GM19452 (cell line): Measurements from ENCODE around the gene ZNF598.
"Not testable (repeated sequence)": the region's sequence is repeated elsewhere in the genome, so short reads cannot be mapped to it uniquely, and the experiment has no call there.

Experiments
- ATAC-seq: cut with Tn5 transposase; IDR thresholded peaks from one replicate; pipeline ENCODE4 v1.9.1; 2021; ENCODE audit not compliant: unreplicated experiment

Gene ZNF598

DNA sequence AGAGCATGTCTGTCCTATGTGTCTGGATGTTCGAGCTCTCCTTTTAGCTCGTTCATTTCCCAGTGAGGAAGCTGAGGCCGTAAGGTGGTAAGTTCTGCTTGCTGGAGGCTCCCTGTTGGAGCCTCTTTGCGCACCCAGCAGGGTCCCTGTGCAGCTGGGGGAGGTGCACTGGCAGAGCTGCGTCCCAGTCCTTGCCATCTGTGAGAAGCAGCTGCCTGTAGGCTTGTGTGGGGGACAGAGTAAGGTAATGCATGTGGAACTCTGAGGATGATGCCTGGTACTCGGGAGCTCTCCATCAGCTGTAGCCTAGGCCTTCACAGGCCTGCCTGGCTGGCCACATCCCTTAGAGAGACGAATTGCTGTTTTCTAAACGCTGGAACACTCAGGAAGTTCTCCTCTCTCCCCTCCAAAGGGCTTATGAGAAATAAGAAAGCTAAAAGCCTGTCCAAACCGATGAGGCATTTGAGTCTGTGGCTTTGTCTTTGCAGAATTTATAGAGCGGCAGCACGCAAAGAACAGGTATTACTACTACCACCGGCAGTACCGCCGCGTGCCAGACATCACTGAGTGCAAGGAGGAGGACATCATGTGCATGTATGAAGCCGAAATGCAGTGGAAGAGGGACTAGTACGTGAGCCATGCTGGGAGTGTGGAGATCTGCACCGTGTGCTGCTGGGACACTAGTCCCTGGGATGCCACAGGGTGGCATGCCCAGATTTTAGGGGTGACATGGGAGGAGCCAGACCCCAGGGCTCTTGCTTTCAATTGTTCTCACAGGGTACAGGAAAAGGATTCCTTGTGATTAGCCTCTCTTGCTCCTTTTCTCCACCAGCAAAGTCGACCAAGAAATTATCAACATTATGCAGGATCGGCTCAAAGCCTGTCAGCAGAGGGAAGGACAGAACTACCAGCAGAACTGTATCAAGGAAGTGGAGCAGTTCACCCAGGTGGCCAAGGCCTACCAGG, 48.7 kb downstream of the ZNF598 start:
- no peak for ATAC-seq

GRCh38 chr16:1959269-1960039, 50.2 kb downstream of the ZNF598 start, which contains the start of gene NDUFB10:
NDUFB10 (plus strand) TSS chr16:1959538; CDS start chr16:1959625, 87 bp downstream.
- ATAC-seq: peak; percentile 71

GRCh38 chr16:1958715-1959268, 50.8 kb downstream of the ZNF598 start:
- ATAC-seq: peak; percentile 14

DNA sequence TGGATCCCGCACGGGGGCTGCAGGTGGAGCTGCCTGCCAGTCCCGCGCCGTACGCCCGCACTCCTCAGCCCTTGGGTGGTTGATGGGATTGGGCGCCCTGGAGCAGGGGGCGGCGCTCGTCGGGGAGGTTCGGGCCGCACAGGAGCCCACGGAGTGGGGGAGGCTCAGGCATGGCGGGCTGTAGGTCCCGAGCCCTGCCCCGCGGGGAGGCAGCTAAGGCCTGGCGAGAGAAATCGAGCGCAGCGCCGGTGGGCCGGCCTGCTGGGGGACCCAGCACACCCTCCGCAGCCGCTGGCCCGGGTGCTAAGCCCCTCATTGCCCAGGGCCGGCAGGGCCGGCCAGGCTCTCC, 51.5 kb downstream of the ZNF598 start:
- not testable (repeated sequence) for ATAC-seq

DNA sequence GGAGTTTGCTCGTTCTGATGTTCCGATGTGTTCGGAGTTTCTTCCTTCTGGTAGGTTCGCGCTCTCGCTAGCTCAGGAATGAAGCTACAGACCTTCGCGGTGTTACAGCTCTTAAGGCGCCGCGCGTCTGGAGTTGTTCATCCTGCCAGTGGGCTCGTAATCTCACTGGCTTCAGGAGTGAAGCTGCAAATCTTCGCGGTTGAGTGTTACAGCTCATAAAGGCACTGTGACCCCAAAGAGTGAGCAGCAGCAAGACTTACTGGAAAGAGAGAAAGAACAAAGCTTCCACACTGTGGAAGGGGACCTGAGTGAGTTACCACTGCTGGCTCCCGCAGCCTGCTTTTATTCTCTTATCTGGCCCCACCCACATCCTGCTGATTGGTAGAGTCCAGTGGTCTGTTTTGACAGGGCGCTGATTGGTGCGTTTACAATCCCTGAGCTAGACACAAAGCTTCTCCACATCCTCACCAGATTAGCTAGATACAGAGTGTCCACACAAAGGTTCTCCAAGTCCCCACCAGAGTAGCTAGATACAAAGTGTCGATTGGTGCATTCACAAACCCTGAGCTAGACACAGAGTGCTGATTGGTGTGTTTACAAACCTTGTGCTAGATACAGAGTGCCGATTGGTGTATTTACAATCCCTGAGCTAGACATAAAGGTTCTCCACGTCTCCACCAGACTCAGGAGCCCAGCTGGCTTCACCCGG, 52.0 kb downstream of the ZNF598 start:
- not testable (repeated sequence) for ATAC-seq

DNA sequence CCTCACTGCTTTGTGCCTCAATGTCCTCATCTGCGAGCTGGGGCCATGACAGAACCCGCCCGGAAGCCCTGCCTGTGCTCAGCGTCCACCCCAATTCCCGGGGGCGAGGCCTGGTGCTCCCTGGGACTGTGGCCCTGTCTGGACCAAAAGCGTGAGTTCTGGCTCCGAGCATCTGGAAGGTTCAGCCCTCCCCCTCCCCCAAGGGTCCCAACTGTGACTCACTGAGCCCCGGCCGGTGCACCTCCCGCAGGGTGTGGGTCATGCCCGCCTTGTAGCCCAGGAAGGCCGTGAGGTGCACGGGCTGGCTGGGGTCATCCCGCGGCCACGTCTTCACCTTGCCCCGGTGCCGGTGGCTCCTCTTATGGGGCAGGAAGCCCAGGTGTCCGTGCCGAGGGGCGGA, 55.9 kb downstream of the ZNF598 start:
- ATAC-seq: no peak

GRCh38 chr16:1950559-1950958, 59.1 kb downstream of the ZNF598 start:
- ATAC-seq: no peak

DNA sequence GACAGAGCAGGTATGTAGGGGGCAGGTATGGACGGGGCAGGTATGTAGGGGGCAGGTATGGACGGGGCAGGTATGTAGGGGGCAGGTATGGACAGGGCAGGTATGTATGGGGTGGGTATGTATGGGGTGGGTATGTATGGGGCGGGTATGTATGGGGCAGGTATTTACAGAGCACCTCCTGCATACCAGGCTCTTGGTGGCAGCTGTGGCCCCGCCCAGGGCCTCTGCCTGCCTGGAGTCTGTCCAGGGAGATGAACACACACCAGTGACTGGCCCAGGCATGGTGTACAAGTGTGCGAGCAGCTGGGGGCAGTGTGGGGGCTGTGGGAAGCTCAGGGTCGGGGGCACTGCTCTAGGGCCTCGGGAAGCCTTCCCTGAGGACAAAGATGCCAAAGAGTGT, 59.6 kb downstream of the ZNF598 start:
- ATAC-seq: no peak

GRCh38 chr16:1949507-1949906, 60.1 kb downstream of the ZNF598 start:
- ATAC-seq: no peak
